ENCODE results near the gene F11R.

The F11R gene

GRCh38 chr1:161012420-161012819 is 8.5 kb downstream of the F11R start:
- H3K4me1 ChIP-seq (ENCODE audit: insufficient read depth, poor library complexity, severe bottlenecking): peaks cover 33% of the 10 kb centered on the region
- no peak for ATAC-seq (ENCODE audit: low read depth)
- TF ChIP-seq CTCF (IDR thresholded peaks at IDR 0.05; ENCODE audit: poor library complexity, severe bottlenecking): no peak
- no peak overlapping the region for H3K4me3 ChIP-seq (ENCODE audit: severe bottlenecking)
- no peak for DNase-seq (ENCODE audit: low spot score)
- H3K27me3 ChIP-seq (ENCODE audit: insufficient read depth, poor library complexity, severe bottlenecking): no peaks in the 10 kb centered on the region
- H3K27ac ChIP-seq (ENCODE audit: poor library complexity, severe bottlenecking): peak overlapping the region; percentile 89
- H3K36me3 ChIP-seq (ENCODE audit: low read depth): peaks cover 48% of the 10 kb centered on the region
- no peaks in the 10 kb centered on the region for H3K9me3 ChIP-seq (ENCODE audit: severe bottlenecking)

GRCh38 chr1:161009602-161010211 is 11.2 kb downstream of the F11R start:
- Histone ChIP-seq H3K4me1 (ENCODE audit: insufficient read depth, poor library complexity, severe bottlenecking) (peaks cover 21% of the 10 kb centered on the region), H3K36me3 (ENCODE audit: low read depth) (peaks cover 46% of the 10 kb centered on the region), H3K27ac (ENCODE audit: poor library complexity, severe bottlenecking) (no peak overlapping the region), H3K27me3 (ENCODE audit: insufficient read depth, poor library complexity, severe bottlenecking) (no peaks in the 10 kb centered on the region), H3K4me3 (ENCODE audit: severe bottlenecking) (no peak overlapping the region), H3K9me3 (ENCODE audit: severe bottlenecking) (no peaks in the 10 kb centered on the region)
- TF ChIP-seq CTCF (IDR thresholded peaks at IDR 0.05; ENCODE audit: poor library complexity, severe bottlenecking): no peak
- DNase-seq (ENCODE audit: low spot score) (no peak), ATAC-seq (ENCODE audit: low read depth) (no peak)

GRCh38 chr1:161008869-161009510 is 12.0 kb downstream of the F11R start:
- peak overlapping the region; percentile 3 for H3K27ac ChIP-seq (ENCODE audit: poor library complexity, severe bottlenecking)
- peaks cover 46% of the 10 kb centered on the region for H3K36me3 ChIP-seq (ENCODE audit: low read depth)
- no peaks in the 10 kb centered on the region for H3K9me3 ChIP-seq (ENCODE audit: severe bottlenecking)
- TF ChIP-seq CTCF (IDR thresholded peaks at IDR 0.05; ENCODE audit: poor library complexity, severe bottlenecking): no peak
- no peaks in the 10 kb centered on the region for H3K27me3 ChIP-seq (ENCODE audit: insufficient read depth, poor library complexity, severe bottlenecking)
- DNase-seq (ENCODE audit: low spot score) (no peak), ATAC-seq (ENCODE audit: low read depth) (no peak)
- no peak overlapping the region for H3K4me3 ChIP-seq (ENCODE audit: severe bottlenecking)
- peaks cover 14% of the 10 kb centered on the region for H3K4me1 ChIP-seq (ENCODE audit: insufficient read depth, poor library complexity, severe bottlenecking)

- ATAC-seq (ENCODE audit: low read depth): no peak
- Histone ChIP-seq H3K27me3 (ENCODE audit: insufficient read depth, poor library complexity, severe bottlenecking) (no peaks in the 10 kb centered on the region), H3K4me3 (ENCODE audit: severe bottlenecking) (no peak overlapping the region), H3K9me3 (ENCODE audit: severe bottlenecking) (no peaks in the 10 kb centered on the region), H3K4me1 (ENCODE audit: insufficient read depth, poor library complexity, severe bottlenecking) (no peaks in the 10 kb centered on the region), H3K36me3 (ENCODE audit: low read depth) (peaks cover 46% of the 10 kb centered on the region), H3K27ac (ENCODE audit: poor library complexity, severe bottlenecking) (no peak overlapping the region)
- DNase-seq (ENCODE audit: low spot score): no peak
- no peak for TF ChIP-seq CTCF (IDR thresholded peaks at IDR 0.05; ENCODE audit: poor library complexity, severe bottlenecking)
These were observed 13.6 kb downstream of the F11R start for GRCh38 chr1:161007369-161007768.

GRCh38 chr1:161006563-161006962 is 14.4 kb downstream of the F11R start:
- Histone ChIP-seq H3K27me3 (ENCODE audit: insufficient read depth, poor library complexity, severe bottlenecking) (no peaks in the 10 kb centered on the region), H3K4me1 (ENCODE audit: insufficient read depth, poor library complexity, severe bottlenecking) (no peaks in the 10 kb centered on the region), H3K9me3 (ENCODE audit: severe bottlenecking) (no peaks in the 10 kb centered on the region), H3K4me3 (ENCODE audit: severe bottlenecking) (no peak overlapping the region), H3K27ac (ENCODE audit: poor library complexity, severe bottlenecking) (no peak overlapping the region), H3K36me3 (ENCODE audit: low read depth) (peaks cover 48% of the 10 kb centered on the region)
- no peak for ATAC-seq (ENCODE audit: low read depth)
- no peak for DNase-seq (ENCODE audit: low spot score)
- no peak for TF ChIP-seq CTCF (IDR thresholded peaks at IDR 0.05; ENCODE audit: poor library complexity, severe bottlenecking)
